ENCODE measurements around the gene ARFRP1. TPM values are rescaled to one million over a fixed set of nuclear protein-coding genes. Genes with fewer than 3 reads are reported as not detected.

ARFRP1 gene
- total and polyA plus RNA-seq, 2 of the 13 experiments (the other 11 are each of a cell fraction or from before 2014, with no cell fraction given): 32.0 to 51.1 TPM

- Histone ChIP-seq H3K27ac (ENCODE audit: extremely low read length, insufficient read depth, low read length) (no peak overlapping the region), H3K79me2 (ENCODE audit: insufficient read depth, low read length) (peaks cover 33% of the 10 kb centered on the region), H3K9me3 (ENCODE audit: low read length) (no peaks in the 10 kb centered on the region), H3K4me2 (ENCODE audit: low read depth, low read length) (no peak overlapping the region), H3K9ac (ENCODE audit: insufficient read depth, low read depth, low read length) (no peak overlapping the region), H2AFZ (ENCODE audit: low read length) (no peak overlapping the region), H3K36me3 (replicated peaks in 1 of 2; ENCODE audit: control insufficient read depth in 1 of 2, insufficient read depth in 2 of 2, low read length in 2 of 2) (peaks cover 17 to 35% of the 10 kb centered on the region in 2 experiments), H3K4me3 (replicated peaks in 1 of 3; ENCODE audit: insufficient read depth in 1 of 3, low read depth in 2 of 3, low read length in 3 of 3) (no peak overlapping the region), H4K20me1 (ENCODE audit: insufficient read depth, low read length) (peaks cover 10% of the 10 kb centered on the region; the same call in 1 of the 2 replicates), H3K4me1 (ENCODE audit: insufficient read depth, low read length) (peaks cover 17% of the 10 kb centered on the region), H3K27me3 (ENCODE audit: control insufficient read depth in 1 of 2, insufficient read depth in 2 of 2, low read length in 2 of 2) (no peaks in the 10 kb centered on the region; a peak in 1 of 5 replicates)
- ChIA-PET CTCF (ENCODE audit: low intra/inter-chr PET ratio, low total read pairs) (no interaction called here), POLR2A (interaction anchor here (1.5 to 12.4 kb wide), 2 partner anchors 32 to 41 kb away, joined by 5 to 190 read pairs; partner anchors contain the start of genes LIME1 and SLC2A4RG)
- in situ Hi-C loops (cut with HindIII; ENCODE audit: extremely low pct_ligation_motif_present, low pct_unique_long_range_greater_than_20kb) (loop anchor here (10.0 kb wide), 1 partner anchor 81 kb away; no protein-coding TSS in a partner anchor), intact Hi-C loops (cut with micrococcal nuclease; ENCODE audit: unreplicated experiment) (no loop called here)
- BruUV-seq (replicated peaks): no TSS peak
- no peak for FAIRE-seq
- no peak for DNase-seq (ENCODE audit: low spot score)
- ATAC-seq: no peak
- 96% methylated on average over 10 of the region's 11 CpGs for WGBS (ENCODE audit: low lambda C conversion rate)
- TF ChIP-seq ZNF776 (CRISPR knock-in tag; IDR thresholded peaks at IDR 0.05): 0 out of 2 replicates have a peak, but pooled peaks have one; percentile 35
- TF ChIP-seq, protein P1, sequence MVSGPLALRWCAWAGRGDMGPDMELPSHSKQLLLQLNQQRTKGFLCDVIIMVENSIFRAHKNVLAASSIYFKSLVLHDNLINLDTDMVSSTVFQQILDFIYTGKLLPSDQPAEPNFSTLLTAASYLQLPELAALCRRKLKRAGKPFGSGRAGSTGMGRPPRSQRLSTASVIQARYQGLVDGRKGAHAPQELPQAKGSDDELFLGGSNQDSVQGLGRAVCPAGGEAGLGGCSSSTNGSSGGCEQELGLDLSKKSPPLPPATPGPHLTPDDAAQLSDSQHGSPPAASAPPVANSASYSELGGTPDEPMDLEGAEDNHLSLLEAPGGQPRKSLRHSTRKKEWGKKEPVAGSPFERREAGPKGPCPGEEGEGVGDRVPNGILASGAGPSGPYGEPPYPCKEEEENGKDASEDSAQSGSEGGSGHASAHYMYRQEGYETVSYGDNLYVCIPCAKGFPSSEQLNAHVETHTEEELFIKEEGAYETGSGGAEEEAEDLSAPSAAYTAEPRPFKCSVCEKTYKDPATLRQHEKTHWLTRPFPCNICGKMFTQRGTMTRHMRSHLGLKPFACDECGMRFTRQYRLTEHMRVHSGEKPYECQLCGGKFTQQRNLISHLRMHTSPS (CRISPR knock-in tag; IDR thresholded peaks at IDR 0.05; ENCODE audit: low read depth): no peak
- no peak for TF ChIP-seq CAMTA2 (CRISPR knock-in tag; IDR thresholded peaks at IDR 0.05; ENCODE audit: borderline replicate concordance)
- 0 out of 2 replicates have a peak, but pooled peaks have one; percentile 29 for TF ChIP-seq SAFB2 (CRISPR knock-in tag; IDR thresholded peaks at IDR 0.05; ENCODE audit: borderline replicate concordance, low read depth)
- no peak for TF ChIP-seq RFXANK (CRISPR knock-in tag; IDR thresholded peaks at IDR 0.05)
- TF ChIP-seq, protein P2, sequence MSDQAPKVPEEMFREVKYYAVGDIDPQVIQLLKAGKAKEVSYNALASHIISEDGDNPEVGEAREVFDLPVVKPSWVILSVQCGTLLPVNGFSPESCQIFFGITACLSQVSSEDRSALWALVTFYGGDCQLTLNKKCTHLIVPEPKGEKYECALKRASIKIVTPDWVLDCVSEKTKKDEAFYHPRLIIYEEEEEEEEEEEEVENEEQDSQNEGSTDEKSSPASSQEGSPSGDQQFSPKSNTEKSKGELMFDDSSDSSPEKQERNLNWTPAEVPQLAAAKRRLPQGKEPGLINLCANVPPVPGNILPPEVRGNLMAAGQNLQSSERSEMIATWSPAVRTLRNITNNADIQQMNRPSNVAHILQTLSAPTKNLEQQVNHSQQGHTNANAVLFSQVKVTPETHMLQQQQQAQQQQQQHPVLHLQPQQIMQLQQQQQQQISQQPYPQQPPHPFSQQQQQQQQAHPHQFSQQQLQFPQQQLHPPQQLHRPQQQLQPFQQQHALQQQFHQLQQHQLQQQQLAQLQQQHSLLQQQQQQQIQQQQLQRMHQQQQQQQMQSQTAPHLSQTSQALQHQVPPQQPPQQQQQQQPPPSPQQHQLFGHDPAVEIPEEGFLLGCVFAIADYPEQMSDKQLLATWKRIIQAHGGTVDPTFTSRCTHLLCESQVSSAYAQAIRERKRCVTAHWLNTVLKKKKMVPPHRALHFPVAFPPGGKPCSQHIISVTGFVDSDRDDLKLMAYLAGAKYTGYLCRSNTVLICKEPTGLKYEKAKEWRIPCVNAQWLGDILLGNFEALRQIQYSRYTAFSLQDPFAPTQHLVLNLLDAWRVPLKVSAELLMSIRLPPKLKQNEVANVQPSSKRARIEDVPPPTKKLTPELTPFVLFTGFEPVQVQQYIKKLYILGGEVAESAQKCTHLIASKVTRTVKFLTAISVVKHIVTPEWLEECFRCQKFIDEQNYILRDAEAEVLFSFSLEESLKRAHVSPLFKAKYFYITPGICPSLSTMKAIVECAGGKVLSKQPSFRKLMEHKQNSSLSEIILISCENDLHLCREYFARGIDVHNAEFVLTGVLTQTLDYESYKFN (CRISPR knock-in tag; conservative IDR thresholded peaks at IDR 0.05): no peak
- no peak for TF ChIP-seq ZBTB49 (CRISPR knock-in tag; IDR thresholded peaks at IDR 0.05; ENCODE audit: borderline replicate concordance)
- no peak for TF ChIP-seq BCLAF1 (IDR thresholded peaks at IDR 0.05)
- 0 out of 2 replicates have a peak, but pooled peaks have one; percentile 7 for TF ChIP-seq NFIB (CRISPR knock-in tag; IDR thresholded peaks at IDR 0.05; ENCODE audit: borderline replicate concordance)
- no peak for TF ChIP-seq REPIN1 (CRISPR knock-in tag; IDR thresholded peaks at IDR 0.05; ENCODE audit: borderline replicate concordance, low read depth)
- TF ChIP-seq MXD1 (CRISPR knock-in tag; IDR thresholded peaks at IDR 0.05): no peak
These were observed 3.6 kb downstream of the ARFRP1 start for GRCh38 chr20:63703976-63704748.
